B cell (primary cell): Measurements from ENCODE around the gene ZNF229. TPM values are rescaled to one million over a fixed set of nuclear protein-coding genes. Genes with fewer than 3 reads are reported as not detected.
"Not testable (repeated sequence)": the region's sequence is repeated elsewhere in the genome, so short reads cannot be mapped to it uniquely, and the experiment has no call there.

Experiments used
- ATAC-seq: fragments of 200-7000 bp; cut with Tn5 transposase; one replicate; pipeline ENCODE4 v1.10.0; 2021; ENCODE audit warnings: low read depth, mild to moderate bottlenecking, moderate number of reproducible peaks, moderate library complexity
- CTCF ChIA-PET: fragments of 350-600 bp; sonication (Branson Sonifier 250); formaldehyde crosslinking; loops from one replicate; lab custom pipeline; 2021; ENCODE audit warnings: antibody characterized with exemption, inconsistent platforms; lab: Charles Lee
- POLR2A ChIA-PET: fragments of 350-600 bp; sonication (Branson Sonifier 250); formaldehyde crosslinking; loops from one replicate; lab custom pipeline; 2021; ENCODE audit warnings: antibody characterized with exemption; lab: Charles Lee
- DNase-seq: peaks from one replicate; pipeline ENCODE4 v3.0.0; 2013
- H2AFZ ChIP-seq: 2 replicates; pipeline ENCODE4 v1.6.1; 2012; ENCODE audit warnings: mild to moderate bottlenecking, low read depth, low read length; ENCODE audit not compliant: insufficient read depth, poor library complexity, severe bottlenecking
- H3K27ac ChIP-seq, 2 donors: 1 replicate in 1 of 2; 2 replicates in 1 of 2; pipeline ENCODE4 v1.5.1; 2012 to 2013; ENCODE audit warnings: low read length in 2 of 2, mild to moderate bottlenecking in 2 of 2, moderate library complexity in 1 of 2
- H3K27me3 ChIP-seq, 4 experiments: fragments of 200-600 bp in 1 of 4; sonication (generic) in 1 of 4; replicated peaks in 1 of 4; 1 replicate in 2 of 4; 2 replicates in 2 of 4; pipeline versions ENCODE4 v1.6.1 to v1.7.0; 2013 to 2016; ENCODE audit warnings: low read length in 3 of 4, mild to moderate bottlenecking in 2 of 4, mixed read lengths in 1 of 4, moderate library complexity in 1 of 4; ENCODE audit not compliant: insufficient read depth in 4 of 4, control insufficient read depth in 3 of 4; ENCODE audit errors: control extremely low read depth in 1 of 4
- H3K36me3 ChIP-seq, 2 experiments: replicated peaks in 1 of 2; 1 replicate in 1 of 2; 2 replicates in 1 of 2; pipeline versions ENCODE4 v1.6.1 to v1.7.1; 2013; ENCODE audit warnings: low read length in 1 of 2; ENCODE audit not compliant: insufficient read depth in 2 of 2, control insufficient read depth in 1 of 2; ENCODE audit errors: control extremely low read depth in 1 of 2, extremely low read depth in 1 of 2
- H3K4me1 ChIP-seq, 2 donors: fragments of 200-600 bp in 1 of 2; sonication (generic) in 1 of 2; 1 replicate in 1 of 2; 2 replicates in 1 of 2; pipeline versions ENCODE4 v1.5.1 to v1.6.1; 2013 to 2017; ENCODE audit warnings: low read length in 2 of 2; ENCODE audit not compliant: control insufficient read depth in 2 of 2, insufficient read depth in 2 of 2
- H3K4me2 ChIP-seq: replicated peaks from 2 replicates; pipeline ENCODE3; 2012; ENCODE audit warnings: mild to moderate bottlenecking, low read depth, low read length; ENCODE audit not compliant: poor library complexity, severe bottlenecking
- H3K4me3 ChIP-seq, 5 experiments: fragments of 200-600 bp in 1 of 5; sonication (generic) in 1 of 5; 1 replicate in 3 of 5; 2 replicates in 2 of 5; pipeline versions ENCODE4 v1.5.1 to v1.7.0; 2011 to 2016; ENCODE audit warnings: low read length in 4 of 5, mild to moderate bottlenecking in 4 of 5, low read depth in 2 of 5, control low read depth in 1 of 5, moderate library complexity in 1 of 5; ENCODE audit not compliant: insufficient read depth in 1 of 5; ENCODE audit errors: control extremely low read depth in 1 of 5, extremely low read depth in 1 of 5
- H3K79me2 ChIP-seq: fragments of 200-600 bp; sonication (generic); one replicate; pipeline ENCODE4 v1.6.0; 2016; ENCODE audit warnings: low read length; ENCODE audit not compliant: control insufficient read depth, insufficient read depth
- H3K9ac ChIP-seq: fragments of 200-600 bp; sonication (generic); 2 replicates; pipeline ENCODE4 v1.6.1; 2017; ENCODE audit warnings: mild to moderate bottlenecking, low read length, moderate library complexity
- H3K9me3 ChIP-seq, 3 donors: one replicate each; pipeline versions ENCODE4 v1.6.1 to v1.7.1; 2013; ENCODE audit warnings: low read length in 2 of 3; ENCODE audit not compliant: control insufficient read depth in 2 of 3, insufficient read depth in 1 of 3; ENCODE audit errors: control extremely low read depth in 1 of 3
- H4K20me1 ChIP-seq: 2 replicates; pipeline ENCODE4 v1.6.0; 2012; ENCODE audit warnings: mild to moderate bottlenecking, low read length; ENCODE audit not compliant: insufficient read depth, control insufficient read depth, poor library complexity, severe bottlenecking
- H3K27ac Mint-ChIP-seq: one replicate; pipeline ENCODE4 v1.8.0; 2021; ENCODE audit warnings: mixed read lengths
- H3K27me3 Mint-ChIP-seq: one replicate; pipeline ENCODE4 v1.8.0; 2021; ENCODE audit warnings: mixed read lengths
- H3K4me1 Mint-ChIP-seq: one replicate; pipeline ENCODE4 v1.8.0; 2021; ENCODE audit warnings: mixed read lengths
- H3K4me3 Mint-ChIP-seq: one replicate; pipeline ENCODE4 v1.8.0; 2021; ENCODE audit warnings: mixed read lengths
- H3K9me3 Mint-ChIP-seq: one replicate; pipeline ENCODE4 v1.8.0; 2022; ENCODE audit warnings: mixed read lengths; ENCODE audit not compliant: insufficient read depth
- EZH2 ChIP-seq: IDR thresholded peaks from 2 replicates; pipeline ENCODE4 v1.6.1; 2012; ENCODE audit warnings: borderline replicate concordance, low read depth, mild to moderate bottlenecking, moderate library complexity, low read length; ENCODE audit not compliant: insufficient read depth, poor library complexity, severe bottlenecking
- WGBS: methylation state at CpG from one replicate; pipeline ENCODE4 v1.1.5; 2013; ENCODE audit warnings: missing lambda C conversion rate; ENCODE audit not compliant: insufficient coverage; 5-methylcytosine and 5-hydroxymethylcytosine counted together
- intact Hi-C: fragments of 100-400 bp; cut with micrococcal nuclease; formaldehyde crosslinking; loops from one replicate; pipeline ENCODE4 v1.10.0; 2022
- polyA plus RNA-seq: library from polyadenylated mRNA; depleted of rRNA; stranded (reverse); fragments of >200 nt; gene quantifications from 2 replicates; pipeline ENCODE4 v1.2.3, GENCODE V29; 2012
- total RNA-seq, 2 donors: library from RNA; stranded (reverse); fragments of 120-200 nt in 1 of 2; gene quantifications; 1 replicate in 1 of 2; 2 replicates in 1 of 2; pipeline versions ENCODE4 v1.2.3 to v1.2.4, GENCODE V29; 2013 to 2022
- TF ChIP-seq, protein P1 (sequence below): fragments of 200-600 bp; IDR thresholded peaks from one replicate; pipeline ENCODE4 v1.8.0; 2022; ENCODE audit warnings: antibody characterized with exemption, mild to moderate bottlenecking

Gene ZNF229
- total and polyA plus RNA-seq, 2 donors (not counting 1 experiment from before 2014, with no cell fraction given) = 1.8 to 6.2 TPM

DNA sequence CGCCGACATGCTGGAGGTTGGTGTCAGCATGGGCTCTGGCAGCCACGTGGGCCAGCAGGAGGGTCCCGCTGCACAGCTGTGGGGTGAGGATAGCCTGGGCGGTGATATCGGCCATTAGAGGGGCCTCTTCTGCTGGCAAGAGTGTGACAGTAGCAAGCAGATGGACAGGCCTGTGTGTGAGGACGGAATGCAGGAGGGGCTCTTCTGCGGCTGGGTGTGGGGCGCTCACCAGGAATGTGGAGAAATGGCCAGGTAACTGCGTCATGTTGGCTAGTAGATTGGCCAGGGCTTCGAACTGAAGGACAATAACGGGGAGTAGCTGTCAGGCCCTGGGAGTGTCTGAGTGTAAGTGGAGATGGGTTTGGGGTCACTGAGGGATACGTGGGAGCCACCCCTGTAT is 7.7 kb upstream of the ZNF229 start:
- not testable (repeated sequence) for H3K9ac ChIP-seq

DNA sequence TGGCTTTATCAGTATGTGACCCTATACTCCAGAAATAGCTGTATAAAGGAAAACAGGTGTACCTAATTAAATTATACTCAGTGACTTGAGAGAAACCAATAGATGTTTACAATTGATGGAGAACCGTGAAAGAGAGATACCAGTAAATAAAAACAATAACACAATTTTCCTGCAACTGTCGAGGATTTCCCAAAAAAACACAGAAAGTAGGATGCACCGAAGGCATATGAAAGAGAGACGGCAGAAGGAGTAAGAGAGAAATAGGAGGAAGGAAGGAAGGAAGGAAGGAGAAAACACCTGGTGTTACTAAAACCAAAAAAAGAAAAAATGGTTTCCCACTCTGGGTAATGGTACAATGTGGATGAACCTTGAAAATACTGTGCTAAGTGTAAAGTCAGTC is 6.8 kb upstream of the ZNF229 start:
- Histone ChIP-seq H3K27me3 (peaks cover 0 to 14% (median 1%) of the 10 kb centered on the region in 4 experiments), H2AFZ (no peak overlapping the region), H3K4me1 (no peaks in the 10 kb centered on the region), H3K27ac (no peak overlapping the region), H3K4me3 (no peak overlapping the region), H3K36me3 (no peaks in the 10 kb centered on the region), H4K20me1 (no peaks in the 10 kb centered on the region), H3K4me2 (no peak overlapping the region), H3K79me2 (no peaks in the 10 kb centered on the region), H3K9me3 (peaks cover 1 to 57% (median 34%) of the 10 kb centered on the region in 3 donors), H3K9ac (no peak overlapping the region)
- TF ChIP-seq, protein P1, sequence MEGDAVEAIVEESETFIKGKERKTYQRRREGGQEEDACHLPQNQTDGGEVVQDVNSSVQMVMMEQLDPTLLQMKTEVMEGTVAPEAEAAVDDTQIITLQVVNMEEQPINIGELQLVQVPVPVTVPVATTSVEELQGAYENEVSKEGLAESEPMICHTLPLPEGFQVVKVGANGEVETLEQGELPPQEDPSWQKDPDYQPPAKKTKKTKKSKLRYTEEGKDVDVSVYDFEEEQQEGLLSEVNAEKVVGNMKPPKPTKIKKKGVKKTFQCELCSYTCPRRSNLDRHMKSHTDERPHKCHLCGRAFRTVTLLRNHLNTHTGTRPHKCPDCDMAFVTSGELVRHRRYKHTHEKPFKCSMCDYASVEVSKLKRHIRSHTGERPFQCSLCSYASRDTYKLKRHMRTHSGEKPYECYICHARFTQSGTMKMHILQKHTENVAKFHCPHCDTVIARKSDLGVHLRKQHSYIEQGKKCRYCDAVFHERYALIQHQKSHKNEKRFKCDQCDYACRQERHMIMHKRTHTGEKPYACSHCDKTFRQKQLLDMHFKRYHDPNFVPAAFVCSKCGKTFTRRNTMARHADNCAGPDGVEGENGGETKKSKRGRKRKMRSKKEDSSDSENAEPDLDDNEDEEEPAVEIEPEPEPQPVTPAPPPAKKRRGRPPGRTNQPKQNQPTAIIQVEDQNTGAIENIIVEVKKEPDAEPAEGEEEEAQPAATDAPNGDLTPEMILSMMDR = no peak
- no peak for TF ChIP-seq EZH2
- H3K4me3 Mint-ChIP-seq = no peak overlapping the region
- WGBS = no CpG with 5 or more reads among the region's 4 CpGs
- CTCF ChIA-PET = no interaction called here
- peaks cover 31% of the 10 kb centered on the region for H3K27me3 Mint-ChIP-seq
- intact Hi-C loops = no loop called here
- H3K4me1 Mint-ChIP-seq = no peaks in the 10 kb centered on the region
- ATAC-seq (no peak), DNase-seq (no peak)
- H3K9me3 Mint-ChIP-seq = peaks cover 30% of the 10 kb centered on the region
- POLR2A ChIA-PET = no interaction called here
- H3K27ac Mint-ChIP-seq = no peak overlapping the region

More for the DNA sequence above, 7.7 kb upstream of the ZNF229 start:
- H3K9me3 ChIP-seq = peaks cover 1 to 51% (median 32%) of the 10 kb centered on the region in 3 donors
- H3K79me2 ChIP-seq, H4K20me1 ChIP-seq, H3K4me1 ChIP-seq, H3K4me3 ChIP-seq, H3K4me3 Mint-ChIP-seq, H2AFZ ChIP-seq, CTCF ChIA-PET, H3K4me2 ChIP-seq, H3K27ac ChIP-seq, intact Hi-C loops, H3K36me3 ChIP-seq, POLR2A ChIA-PET, ATAC-seq, H3K4me1 Mint-ChIP-seq, DNase-seq, H3K27ac Mint-ChIP-seq: not testable (repeated sequence)
- no CpG with 5 or more reads among the region's 13 CpGs for WGBS
- Mint-ChIP-seq H3K27me3 (peaks cover 31% of the 10 kb centered on the region), H3K9me3 (peaks cover 30% of the 10 kb centered on the region)
- peaks cover 0 to 14% (median 1%) of the 10 kb centered on the region in 4 experiments for H3K27me3 ChIP-seq
